Measurements from ENCODE around the gene NPBWR2.
A peak's percentile ranks its signal among the peaks of the same experiment; 100 is the strongest.
"Not testable (repeated sequence)": the region's sequence is repeated elsewhere in the genome, so short reads cannot be mapped to it uniquely, and the experiment has no call there.

NPBWR2 gene

GRCh38 chr20:64102647-64103354 lies 4.6 kb downstream of the NPBWR2 start:
- peak; percentile 76 for DNase-seq

GRCh38 chr20:64101731-64102621 lies 5.4 kb downstream of the NPBWR2 start:
- DNase-seq, result peak; percentile 53

- no peak for DNase-seq
These were observed 6.2 kb downstream of the NPBWR2 start for GRCh38 chr20:64100946-64101688.

- no peak for DNase-seq
These were observed 6.8 kb downstream of the NPBWR2 start for GRCh38 chr20:64100566-64100888.

GRCh38 chr20:64099880-64100565 lies 7.3 kb downstream of the NPBWR2 start:
- no peak for DNase-seq

GRCh38 chr20:64099086-64099786 lies 8.1 kb downstream of the NPBWR2 start:
- peak; percentile 20 for DNase-seq

GRCh38 chr20:64098471-64099013 lies 8.8 kb downstream of the NPBWR2 start:
- no peak for DNase-seq

GRCh38 chr20:64096535-64096934 lies 10.8 kb downstream of the NPBWR2 start:
- DNase-seq, result no peak

- no peak for DNase-seq
These were observed 11.4 kb downstream of the NPBWR2 start for GRCh38 chr20:64095927-64096326.

GRCh38 chr20:64095455-64095854 lies 11.9 kb downstream of the NPBWR2 start:
- no peak for DNase-seq

GRCh38 chr20:64093013-64093503 lies 14.3 kb downstream of the NPBWR2 start:
- DNase-seq, result no peak

- DNase-seq, result no peak
These were observed 14.9 kb downstream of the NPBWR2 start for GRCh38 chr20:64092258-64093012.

- no peak for DNase-seq
These were observed 15.6 kb downstream of the NPBWR2 start for GRCh38 chr20:64091770-64092169.

GRCh38 chr20:64091340-64091739 lies 16.0 kb downstream of the NPBWR2 start:
- no peak for DNase-seq

GRCh38 chr20:64090165-64090564 lies 17.2 kb downstream of the NPBWR2 start:
- peak; percentile 21 for DNase-seq

GRCh38 chr20:64088586-64088985 lies 18.8 kb downstream of the NPBWR2 start:
- not testable (repeated sequence) for DNase-seq

- DNase-seq, result not testable (repeated sequence)
These were observed 20.0 kb downstream of the NPBWR2 start for GRCh38 chr20:64087226-64087825.

- DNase-seq, result no peak
These were observed 20.6 kb downstream of the NPBWR2 start for GRCh38 chr20:64086801-64087200.

- peak; percentile 44 for DNase-seq
These were observed 22.6 kb downstream of the NPBWR2 start for GRCh38 chr20:64084685-64085152.

Data from NCI-H1105 (cell line).